Measurements from ENCODE around the gene CPB1. TPM values are rescaled to one million over a fixed set of nuclear protein-coding genes. Genes with fewer than 3 reads are reported as not detected.

The CPB1 gene
- total and polyA plus RNA-seq, 2 of the 8 experiments (the other 6 are each of a cell fraction or from before 2014, with no cell fraction given), result not detected

DNA sequence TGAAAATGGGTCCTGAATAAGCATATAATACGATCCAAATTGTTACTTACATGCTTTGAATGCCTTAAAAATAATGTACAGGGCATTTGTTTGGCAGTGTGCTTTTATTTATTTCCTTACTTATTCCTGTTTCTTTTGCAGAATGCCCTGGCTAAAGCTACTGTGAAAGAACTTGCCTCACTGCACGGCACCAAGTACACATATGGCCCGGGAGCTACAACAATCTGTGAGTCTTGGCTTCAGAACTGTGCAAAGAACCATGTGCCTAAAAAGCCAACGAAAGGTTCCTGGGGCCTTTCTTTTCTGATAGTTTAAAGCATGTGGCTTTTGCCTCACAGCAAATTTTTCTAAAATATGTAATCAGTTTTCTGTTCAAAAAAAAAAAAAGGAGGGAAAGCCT, 29.7 kb downstream of the CPB1 start:
- Histone ChIP-seq H3K14ac (ENCODE audit: insufficient read length) (no peak overlapping the region), H3K79me2 (ENCODE audit: control insufficient read depth in 1 of 2, insufficient read depth in 2 of 2, low read length in 2 of 2) (no peaks in the 10 kb centered on the region), H2AFZ (ENCODE audit: low read length) (no peak overlapping the region), H4K91ac (replicated peaks; ENCODE audit: insufficient read length, low read length) (no peak overlapping the region), H3K36me3 (ENCODE audit: control insufficient read depth in 2 of 4, insufficient read depth in 4 of 4, low read length in 3 of 4) (no peaks in the 10 kb centered on the region), H2BK15ac (ENCODE audit: low read length) (no peak overlapping the region), H4K5ac (ENCODE audit: insufficient read length, low read depth, low read length) (no peak overlapping the region), H3K56ac (replicated peaks; ENCODE audit: insufficient read length, low read depth, low read length) (no peak overlapping the region), H3K23ac (ENCODE audit: insufficient read length) (no peak overlapping the region), H3K23me2 (ENCODE audit: low read depth, low read length) (no peaks in the 10 kb centered on the region), H3K9me3 (ENCODE audit: insufficient read depth in 2 of 2, low read depth in 1 of 2, low read length in 1 of 2) (no peaks in the 10 kb centered on the region), H3K4me3 (ENCODE audit: extremely low read depth in 1 of 4, insufficient read depth in 2 of 4, low read depth in 3 of 4, low read length in 4 of 4) (no peak overlapping the region), H3K4me1 (replicated peaks in 1 of 4; ENCODE audit: control insufficient read depth in 3 of 4, insufficient read depth in 4 of 4, low read length in 3 of 4) (no peaks in the 10 kb centered on the region), H3K4me2 (ENCODE audit: insufficient read depth in 1 of 2, low read depth in 2 of 2, low read length in 2 of 2) (no peak overlapping the region), H2AK5ac (ENCODE audit: low read depth, low read length) (no peak overlapping the region), H4K20me1 (replicated peaks in 1 of 2; ENCODE audit: control insufficient read depth in 1 of 2, insufficient read depth in 2 of 2, low read length in 2 of 2) (no peaks in the 10 kb centered on the region), H3K27ac (ENCODE audit: low read depth, low read length) (no peak overlapping the region), H2BK20ac (ENCODE audit: low read length) (no peak overlapping the region), H2BK12ac (ENCODE audit: low read depth, low read length) (no peak overlapping the region), H4K8ac (ENCODE audit: extremely low read depth, insufficient read depth, low read length) (no peak overlapping the region), H2BK120ac (replicated peaks; ENCODE audit: low read depth, low read length) (no peak overlapping the region), H2BK5ac (ENCODE audit: low read depth, low read length) (no peak overlapping the region), H3K4ac (replicated peaks; ENCODE audit: insufficient read length, low read depth, low read length) (no peak overlapping the region), H3K27me3 (replicated peaks in 1 of 4; ENCODE audit: control insufficient read depth in 3 of 4, extremely low read depth in 1 of 4, insufficient read depth in 3 of 4, low read length in 3 of 4) (no peaks in the 10 kb centered on the region), H3K18ac (ENCODE audit: extremely low read depth, low read length) (no peak overlapping the region), H3K79me1 (ENCODE audit: low read depth, low read length) (no peaks in the 10 kb centered on the region), H3K9ac (replicated peaks in 1 of 4; ENCODE audit: extremely low read depth in 1 of 4, low read depth in 3 of 4, low read length in 3 of 4) (no peak overlapping the region)
- 87% methylated on average over 4 of the region's 4 CpGs; no CpG with 5 or more reads in 1 of the 2 experiments for WGBS, 2 experiments (ENCODE audit: extremely low coverage in 1 of 2, insufficient coverage in 1 of 2, insufficient read length in 1 of 2, insufficient replicate concordance in 2 of 2, low coverage in 1 of 2, low lambda C conversion rate in 2 of 2, missing lambda C conversion rate in 1 of 2)
- no peak for DNase-seq (ENCODE audit: low read depth in 1 of 2, low spot score in 2 of 2)
- POLR2A ChIA-PET (ENCODE audit: partially characterized antibody), result no interaction called here
- no peak for FAIRE-seq
- CTCF ChIA-PET (ENCODE audit: partially characterized antibody), result interaction anchor here (0.5 to 12.1 kb wide), 5 partner anchors 10 to 89 kb away, joined by 3 to 189 read pairs (median 3); no protein-coding TSS in a partner anchor
- TF ChIP-seq CBX8 (IDR thresholded peaks at IDR 0.05; ENCODE audit: borderline replicate concordance, low read depth, low read length) (no peak), EP300 (IDR thresholded peaks at IDR 0.05; ENCODE audit: borderline replicate concordance in 1 of 2, low read depth in 2 of 2, low read length in 2 of 2) (no peak), TEAD4 (IDR thresholded peaks at IDR 0.05; ENCODE audit: low read depth, low read length) (no peak), NRF1 (IDR thresholded peaks at IDR 0.05; ENCODE audit: low read depth, low read length) (no peak), JUND (IDR thresholded peaks at IDR 0.05; ENCODE audit: low read length) (no peak), SUZ12 (IDR thresholded peaks at IDR 0.05; ENCODE audit: low read length) (no peak)
- TF ChIP-seq, protein P1, sequence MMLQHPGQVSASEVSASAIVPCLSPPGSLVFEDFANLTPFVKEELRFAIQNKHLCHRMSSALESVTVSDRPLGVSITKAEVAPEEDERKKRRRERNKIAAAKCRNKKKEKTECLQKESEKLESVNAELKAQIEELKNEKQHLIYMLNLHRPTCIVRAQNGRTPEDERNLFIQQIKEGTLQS (IDR thresholded peaks at IDR 0.05; ENCODE audit: insufficient read depth, low read depth, low read length), result no peak
